ENCODE data around the gene AKNA.
A peak's percentile ranks its signal among the peaks of the same experiment; 100 is the strongest.

The AKNA gene

GRCh38 chr9:114318416-114318815, 69.4 kb downstream of the AKNA start:
- no peak for DNase-seq

- DNase-seq = no peak
Observed at GRCh38 chr9:114317665-114318357, 70.0 kb downstream of the AKNA start.

DNA sequence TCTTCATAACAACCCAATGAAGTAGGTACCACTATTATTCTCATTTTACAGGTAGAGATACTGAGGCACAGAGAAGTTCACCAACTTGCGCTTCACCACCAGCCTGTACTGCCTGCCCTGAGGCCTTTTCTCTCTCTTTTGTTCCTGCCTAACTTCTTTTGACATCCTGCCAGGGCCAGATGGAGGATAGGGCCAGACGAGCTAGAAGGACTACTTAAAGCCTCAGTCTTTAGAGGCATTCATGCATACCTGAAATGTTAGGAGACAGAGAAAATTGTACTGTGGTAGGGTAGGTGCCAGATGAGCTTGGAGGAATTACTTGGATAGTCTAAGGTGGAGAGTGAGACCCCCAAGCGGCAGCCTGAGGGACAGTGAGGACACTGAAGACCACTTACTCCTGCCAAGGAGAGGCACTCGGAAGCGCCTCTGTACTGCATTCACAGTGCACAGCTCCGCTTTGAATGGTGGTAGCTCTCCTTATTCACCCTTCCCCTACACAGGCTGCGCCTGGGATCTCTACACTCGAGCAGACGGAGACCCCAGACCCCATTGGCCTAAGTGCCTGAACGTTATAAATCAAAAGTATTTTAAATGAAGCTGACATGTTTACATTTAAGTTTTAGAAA, 71.1 kb downstream of the AKNA start:
- peak; percentile 96 for DNase-seq

- DNase-seq = no peak
Observed at GRCh38 chr9:114315723-114316363, 71.9 kb downstream of the AKNA start.

- no peak for DNase-seq
Observed at GRCh38 chr9:114314881-114315722, 72.7 kb downstream of the AKNA start.

DNA sequence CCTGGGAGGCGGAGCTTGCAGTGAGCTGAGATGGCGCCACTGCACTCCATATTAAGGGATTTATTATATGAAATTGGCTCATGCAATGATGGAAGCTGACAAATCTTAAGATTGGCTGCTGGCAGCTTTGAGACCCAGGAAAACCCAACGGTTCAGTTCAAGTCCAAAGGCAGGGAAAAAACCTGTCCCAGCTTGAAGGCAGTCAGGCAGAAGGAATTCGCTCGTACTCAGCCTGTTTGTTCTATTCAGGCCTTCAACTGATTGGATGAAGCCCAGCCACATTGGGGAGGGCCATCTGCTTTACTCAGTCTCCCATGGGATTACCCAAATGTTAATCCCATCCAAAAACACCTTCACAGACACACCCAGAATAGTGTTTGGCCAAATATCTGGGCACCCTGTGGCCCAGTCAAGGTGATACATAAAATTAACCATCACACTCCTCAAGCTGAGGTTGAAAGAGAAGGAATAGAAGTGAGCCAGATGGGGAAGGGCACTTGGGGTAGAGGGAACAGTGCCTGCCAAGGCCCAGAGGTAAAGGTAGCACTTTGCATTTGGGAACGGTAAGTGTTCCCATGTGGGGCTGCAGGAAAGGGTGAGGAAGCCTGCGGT, 73.4 kb downstream of the AKNA start:
- DNase-seq = no peak

GRCh38 chr9:114313186-114313585, 74.6 kb downstream of the AKNA start:
- DNase-seq = no peak

DNA sequence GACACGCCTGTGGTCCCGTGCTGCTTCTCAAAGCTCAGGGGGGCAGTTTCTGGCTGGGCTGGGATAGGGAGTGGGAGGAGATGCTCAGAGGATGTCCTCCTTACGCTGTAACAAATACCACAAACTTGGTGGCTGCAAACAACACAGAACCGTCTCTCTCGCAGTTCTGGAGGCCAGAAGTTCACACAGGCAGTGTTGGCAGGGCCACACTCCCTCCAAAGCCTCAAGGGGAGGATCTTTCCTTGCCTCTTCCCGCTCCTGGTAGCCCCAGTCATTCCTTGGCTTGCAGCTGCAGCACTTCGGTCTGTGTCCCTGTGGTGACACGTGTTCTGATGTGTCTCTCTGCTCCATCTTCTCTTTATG, 75.3 kb downstream of the AKNA start:
- no peak for DNase-seq

DNA sequence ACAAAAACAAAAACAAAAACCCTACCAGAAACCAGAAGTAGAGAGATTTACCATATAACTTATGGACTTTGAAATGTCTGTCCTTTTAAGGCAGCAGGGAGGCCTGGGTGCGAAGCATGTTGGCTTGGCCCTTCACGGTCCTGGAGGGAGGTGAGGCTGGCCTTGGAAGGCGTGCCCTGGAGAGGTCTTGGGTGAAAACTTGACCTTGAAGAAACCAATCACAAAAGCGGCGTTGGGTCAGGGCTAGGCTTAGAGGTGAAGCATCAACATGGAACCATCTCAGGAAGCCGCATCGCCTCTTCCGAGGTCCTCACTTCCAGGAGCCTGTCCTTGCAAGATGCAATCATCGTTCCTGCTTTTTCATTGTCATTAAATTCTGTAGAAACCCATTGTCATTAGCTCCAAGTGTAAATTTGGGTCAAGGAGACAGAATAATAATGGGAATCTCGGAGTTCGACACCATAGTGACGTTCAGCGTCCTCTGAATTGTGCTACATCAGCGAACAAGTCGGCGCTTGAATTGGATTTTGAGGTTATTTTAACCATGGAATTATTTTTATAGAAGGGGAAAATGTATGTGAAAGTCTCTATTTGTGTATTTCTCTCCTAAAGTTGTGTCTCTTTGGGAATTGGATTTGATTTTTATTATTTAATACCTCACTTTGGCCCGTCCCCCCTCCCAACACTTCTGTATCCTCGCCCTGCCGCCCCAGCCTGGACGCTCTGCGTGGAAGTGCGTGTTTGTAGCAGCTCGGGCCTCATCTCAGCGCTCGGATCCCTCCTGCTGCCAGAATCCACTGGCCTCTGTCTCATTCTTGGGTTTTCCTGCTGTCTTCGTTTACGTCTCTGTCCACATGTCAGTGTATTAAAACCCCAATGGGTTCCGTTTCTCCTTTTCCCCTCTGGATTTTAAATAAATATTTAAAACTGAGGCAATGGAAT, 75.9 kb downstream of the AKNA start:
- no peak for DNase-seq

GRCh38 chr9:114310471-114311450, 77.0 kb downstream of the AKNA start:
- no peak for DNase-seq

DNA sequence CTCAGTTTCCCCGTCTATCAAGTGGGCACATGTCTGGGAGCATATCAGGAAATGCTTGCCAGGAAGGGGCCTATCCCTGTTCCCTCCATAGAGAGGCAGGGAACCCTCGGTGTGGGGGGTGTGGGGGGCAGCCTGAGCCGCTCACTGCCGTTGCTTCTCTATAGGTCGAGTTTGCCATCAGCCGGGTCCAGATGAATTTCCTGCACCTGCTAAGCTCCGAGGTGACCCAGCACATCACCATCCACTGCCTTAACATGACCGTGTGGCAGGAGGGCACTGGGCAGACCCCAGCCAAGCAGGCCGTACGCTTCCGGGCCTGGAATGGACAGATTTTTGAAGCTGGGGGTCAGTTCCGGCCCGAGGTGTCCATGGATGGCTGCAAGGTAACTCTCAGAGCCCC, 78.7 kb downstream of the AKNA start:
- DNase-seq = no peak

DNA sequence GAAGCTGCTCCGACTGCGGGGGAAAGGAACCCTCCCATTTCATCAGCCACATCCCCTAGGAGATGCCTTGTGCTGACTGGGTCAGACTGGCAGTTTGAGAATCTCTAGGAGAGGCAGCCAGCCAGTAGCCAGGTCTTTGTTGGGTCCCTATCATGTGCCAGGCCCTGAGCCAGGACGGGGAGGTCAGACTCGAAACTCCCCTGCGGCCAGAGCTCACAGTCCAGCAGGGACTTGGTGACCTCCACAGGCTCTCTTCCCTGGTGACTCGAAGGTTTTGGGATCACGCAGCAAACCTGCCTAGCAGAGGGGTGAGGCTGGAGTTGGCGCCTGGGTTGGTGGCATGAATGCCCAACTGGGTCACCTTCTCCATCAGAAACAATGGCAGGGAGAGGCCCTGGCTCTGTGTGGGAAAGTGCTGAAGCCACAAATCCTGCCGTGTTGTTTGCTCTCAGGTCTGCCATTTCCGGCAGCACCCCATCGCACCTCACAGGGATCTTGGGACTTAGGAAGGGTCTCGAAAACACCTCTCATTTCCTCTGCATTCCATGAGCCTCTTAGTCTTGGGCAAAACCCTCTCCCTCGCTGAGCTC, 79.3 kb downstream of the AKNA start:
- DNase-seq = no peak

GRCh38 chr9:114307899-114308267, 79.9 kb downstream of the AKNA start:
- DNase-seq = no peak

- no peak for DNase-seq
Observed at GRCh38 chr9:114304416-114305188, 83.2 kb downstream of the AKNA start.

DNA sequence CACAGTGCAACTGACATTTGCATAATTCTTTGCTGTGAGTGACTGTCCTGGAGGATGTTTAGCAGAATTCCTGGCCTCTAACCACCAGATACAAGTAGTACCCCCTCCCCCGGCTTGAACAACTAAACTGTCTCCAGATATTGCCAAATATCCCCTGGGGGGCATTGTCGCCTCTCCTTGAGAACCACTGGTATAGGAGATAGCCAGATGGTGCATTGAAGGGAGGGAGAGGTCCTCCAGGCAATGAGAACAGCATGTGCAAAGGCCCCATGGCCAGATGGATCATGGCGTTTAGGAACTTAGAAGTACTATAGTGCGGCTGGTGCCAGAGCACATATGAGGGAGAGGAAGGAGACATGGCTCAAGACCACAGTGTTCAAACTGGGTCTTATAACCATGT, 83.8 kb downstream of the AKNA start:
- DNase-seq = no peak

- no peak for DNase-seq
Observed at GRCh38 chr9:114303571-114303970, 84.2 kb downstream of the AKNA start.

- no peak for DNase-seq
Observed at GRCh38 chr9:114302727-114303126, 85.1 kb downstream of the AKNA start.

- DNase-seq = no peak
Observed at GRCh38 chr9:114301798-114302565, 85.8 kb downstream of the AKNA start.

Measured in eye (tissue), 1 donor.